ENCODE measurements around the gene RAI1. TPM values are rescaled to one million over a fixed set of nuclear protein-coding genes. Genes with fewer than 3 reads are reported as not detected.

The RAI1 gene
- total and polyA plus RNA-seq, 10 of the 15 experiments (the other 5 are each of a cell fraction or from before 2014, with no cell fraction given) = 0.66 to 37.7 (median 6.0) TPM

- TF ChIP-seq PBX3 (IDR thresholded peaks at IDR 0.05; ENCODE audit: insufficient replicate concordance, low read depth, low read length) = no peak
- no peak for TF ChIP-seq RBBP5 (conservative IDR thresholded peaks at IDR 0.05)
- TF ChIP-seq NR2C1 (IDR thresholded peaks at IDR 0.05) = no peak
- no peak for TF ChIP-seq FOXK2 (IDR thresholded peaks at IDR 0.05)
- TF ChIP-seq POLR2A (IDR thresholded peaks at IDR 0.05; ENCODE audit: low read depth, low read length) = no peak
- no peak for TF ChIP-seq ZBED1 (IDR thresholded peaks at IDR 0.05; ENCODE audit: borderline replicate concordance)
- TF ChIP-seq POLR2AphosphoS5 (IDR thresholded peaks at IDR 0.05; ENCODE audit: low read length) = no peak
- no peak for TF ChIP-seq REST (IDR thresholded peaks at IDR 0.05; ENCODE audit: low read depth, low read length)
- TF ChIP-seq ZNF384 (IDR thresholded peaks at IDR 0.05; ENCODE audit: borderline replicate concordance, low read depth, low read length) = no peak
- TF ChIP-seq PAX8 (IDR thresholded peaks at IDR 0.05) = no peak
- TF ChIP-seq SMC3 (IDR thresholded peaks at IDR 0.05; ENCODE audit: borderline replicate concordance, low read length) = 0 out of 2 replicates have a peak, but pooled peaks have one; percentile 9
- no peak for TF ChIP-seq E2F8 (IDR thresholded peaks at IDR 0.05; ENCODE audit: low read depth, partially characterized antibody)
- no peak for TF ChIP-seq ELK1 (IDR thresholded peaks at IDR 0.05; ENCODE audit: low read depth, low read length)
- no peak for TF ChIP-seq BMI1 (IDR thresholded peaks at IDR 0.05; ENCODE audit: borderline replicate concordance)
- TF ChIP-seq ATF7 (IDR thresholded peaks at IDR 0.05; ENCODE audit: low read depth) = peak; percentile 13; the same call in 1 of the 2 replicates
- no peak for TF ChIP-seq BACH1 (IDR thresholded peaks at IDR 0.05; ENCODE audit: borderline replicate concordance)
- TF ChIP-seq E4F1 (IDR thresholded peaks at IDR 0.05; ENCODE audit: borderline replicate concordance, partially characterized antibody) = no peak
- TF ChIP-seq ZSCAN29 (IDR thresholded peaks at IDR 0.05) = no peak
- TF ChIP-seq FOS (IDR thresholded peaks at IDR 0.05; ENCODE audit: borderline replicate concordance, extremely low read depth, insufficient read length) = no peak
- no peak for TF ChIP-seq SP1 (IDR thresholded peaks at IDR 0.05; ENCODE audit: low read depth, low read length)
Measured at GRCh38 chr17:17783825-17784656, 102.8 kb downstream of the RAI1 start (continued).
